OCI-LY7 (cell line): ENCODE data around the gene PIGS. TPM values are rescaled to one million over a fixed set of nuclear protein-coding genes. Genes with fewer than 3 reads are reported as not detected.

Experiments
- BruUV-seq: library from RNA; stranded (reverse); fragments of 400-500 nt; replicated peaks from 2 replicates; lab custom pipeline; 2021; lab: Mats Ljungman, UMichigan
- CTCF ChIA-PET: fragments of 300-600 bp; sonication (Branson Sonifier 250); formaldehyde crosslinking; loops from one replicate; lab custom pipeline; 2022; ENCODE audit warnings: antibody characterized with exemption; ENCODE audit not compliant: unreplicated experiment; lab: Charles Lee
- POLR2A ChIA-PET: fragments of 300-600 bp; sonication (Branson Sonifier 250); formaldehyde crosslinking; loops from one replicate; lab custom pipeline; 2022; ENCODE audit warnings: antibody characterized with exemption; lab: Charles Lee
- DNase-seq: peaks from one replicate; pipeline ENCODE4 v3.0.0-alpha.2; 2015; ENCODE audit warnings: low spot score
- H2AFZ ChIP-seq: fragments of 200-600 bp; sonication (generic), shearing (Covaris generic); 2 replicates; pipeline ENCODE4 v1.6.1; 2014; ENCODE audit warnings: mild to moderate bottlenecking, antibody characterized with exemption, low read length, moderate library complexity
- H3K27ac ChIP-seq: fragments of 200-600 bp; sonication (generic); 2 replicates; pipeline ENCODE4 v1.5.1; 2014; ENCODE audit warnings: mixed run types, low read depth, mild to moderate bottlenecking, moderate library complexity, low read length, inconsistent platforms; ENCODE audit not compliant: poor library complexity, severe bottlenecking
- H3K36me3 ChIP-seq: fragments of 200-600 bp; sonication (generic); 2 replicates; pipeline ENCODE4 v1.6.1; 2014; ENCODE audit warnings: mild to moderate bottlenecking, antibody characterized with exemption, low read length, moderate library complexity, mixed read lengths; ENCODE audit not compliant: insufficient read depth
- H3K4me1 ChIP-seq: fragments of 200-600 bp; sonication (generic); 2 replicates; pipeline ENCODE4 v1.5.1; 2014; ENCODE audit warnings: mild to moderate bottlenecking, low read length; ENCODE audit not compliant: insufficient read depth, poor library complexity, severe bottlenecking
- H3K4me2 ChIP-seq: fragments of 200-600 bp; sonication (generic); 2 replicates; pipeline ENCODE4 v1.6.1; 2014; ENCODE audit warnings: mild to moderate bottlenecking, low read length
- H3K4me3 ChIP-seq: fragments of 200-600 bp; sonication (generic); 2 replicates; pipeline ENCODE4 v1.5.1; 2014; ENCODE audit warnings: mild to moderate bottlenecking, low read depth, low read length; ENCODE audit not compliant: poor library complexity, severe bottlenecking
- H3K79me2 ChIP-seq: fragments of 200-600 bp; sonication (generic); 2 replicates; pipeline ENCODE4 v1.6.1; 2016; ENCODE audit warnings: low read depth, mild to moderate bottlenecking, low read length, moderate library complexity, mixed read lengths; ENCODE audit not compliant: insufficient read depth
- H3K9me2 ChIP-seq: fragments of 200-600 bp; sonication (generic); 2 replicates; pipeline ENCODE4 v1.6.1; 2016; ENCODE audit warnings: mild to moderate bottlenecking, low read length, mixed read lengths; ENCODE audit not compliant: insufficient read depth
- H3K9me3 ChIP-seq: fragments of 200-600 bp; sonication (generic); 2 replicates; pipeline ENCODE4 v1.6.1; 2014; ENCODE audit warnings: mild to moderate bottlenecking, mixed run types, low read length, mixed read lengths
- H4K20me1 ChIP-seq: fragments of 200-600 bp; sonication (generic); 2 replicates; pipeline ENCODE4 v1.6.1; 2014; ENCODE audit warnings: mild to moderate bottlenecking, antibody characterized with exemption, low read length, moderate library complexity, mixed read lengths; ENCODE audit not compliant: insufficient read depth
- CTCF ChIP-seq: fragments of 200-600 bp; sonication (generic); conservative IDR thresholded peaks from 2 replicates; pipeline ENCODE4 v1.5.1; 2014; ENCODE audit warnings: mild to moderate bottlenecking, antibody characterized with exemption, low read length, moderate library complexity, mixed read lengths
- EZH2phosphoT487 ChIP-seq: fragments of 200-600 bp; sonication (generic); IDR thresholded peaks from 2 replicates; pipeline ENCODE4 v1.6.1; 2018; ENCODE audit warnings: low read depth, borderline replicate concordance, mild to moderate bottlenecking, mixed run types, antibody characterized with exemption, low read length, moderate library complexity, mixed read lengths
- intact Hi-C: fragments of 100-400 bp; cut with micrococcal nuclease; formaldehyde crosslinking; loops from one replicate; pipeline ENCODE4 v1.10.0; 2022; ENCODE audit not compliant: unreplicated experiment
- total RNA-seq, 2 experiments: library from RNA; depleted of rRNA in 1 of 2; stranded (reverse); fragments of >200 nt in 1 of 2; shearing (Covaris generic) in 1 of 2; gene quantifications; 2 replicates each; pipeline ENCODE4 v1.2.3, GENCODE V29; 2014 to 2022

Gene PIGS
- total RNA-seq, 2 experiments from 2014 or later, result 13.9 to 34.0 TPM

- Histone ChIP-seq H3K4me3 (no peak overlapping the region), H3K4me2 (no peak overlapping the region), H4K20me1 (no peaks in the 10 kb centered on the region), H3K27ac (no peak overlapping the region), H3K9me3 (no peaks in the 10 kb centered on the region), H2AFZ (no peak overlapping the region), H3K36me3 (no peaks in the 10 kb centered on the region), H3K4me1 (no peaks in the 10 kb centered on the region), H3K79me2 (no peaks in the 10 kb centered on the region), H3K9me2 (no peaks in the 10 kb centered on the region)
- CTCF ChIA-PET, result no interaction called here
- no TSS peak for BruUV-seq
- no peak for DNase-seq
- no peak for TF ChIP-seq CTCF
- TF ChIP-seq EZH2phosphoT487, result no peak
- POLR2A ChIA-PET, result no interaction called here
- intact Hi-C loops, result no loop called here
These were observed 39.0 kb downstream of the PIGS start for GRCh38 chr17:28532050-28532960.

- no peak for DNase-seq
- BruUV-seq, result no TSS peak
- H3K9me2 ChIP-seq, result no peaks in the 10 kb centered on the region
- intact Hi-C loops, result no loop called here
- no peaks in the 10 kb centered on the region for H3K4me1 ChIP-seq
- no peak overlapping the region for H3K4me2 ChIP-seq
- no peaks in the 10 kb centered on the region for H3K79me2 ChIP-seq
- no peaks in the 10 kb centered on the region for H3K9me3 ChIP-seq
- ChIA-PET CTCF (no interaction called here), POLR2A (no interaction called here)
- no peaks in the 10 kb centered on the region for H4K20me1 ChIP-seq
- no peak for TF ChIP-seq CTCF
- no peak for TF ChIP-seq EZH2phosphoT487
- no peaks in the 10 kb centered on the region for H3K36me3 ChIP-seq
- no peak overlapping the region for H3K27ac ChIP-seq
- H2AFZ ChIP-seq, result no peak overlapping the region
- H3K4me3 ChIP-seq, result no peak overlapping the region
These were observed 40.4 kb downstream of the PIGS start for GRCh38 chr17:28530926-28531325.

- no peaks in the 10 kb centered on the region for H4K20me1 ChIP-seq
- CTCF ChIA-PET, result no interaction called here
- no peaks in the 10 kb centered on the region for H3K4me1 ChIP-seq
- H2AFZ ChIP-seq, result no peak overlapping the region
- H3K9me2 ChIP-seq, result no peaks in the 10 kb centered on the region
- DNase-seq, result no peak
- no TSS peak for BruUV-seq
- no peak overlapping the region for H3K27ac ChIP-seq
- H3K79me2 ChIP-seq, result no peaks in the 10 kb centered on the region
- TF ChIP-seq CTCF (no peak), EZH2phosphoT487 (no peak)
- intact Hi-C loops, result no loop called here
- no peak overlapping the region for H3K4me2 ChIP-seq
- POLR2A ChIA-PET, result no interaction called here
- no peaks in the 10 kb centered on the region for H3K36me3 ChIP-seq
- no peaks in the 10 kb centered on the region for H3K9me3 ChIP-seq
- no peak overlapping the region for H3K4me3 ChIP-seq
These were observed 41.1 kb downstream of the PIGS start for GRCh38 chr17:28530250-28530649.
